ENCODE measurements around the gene PPEF2.

- no peak for TF ChIP-seq ISL1 (CRISPR knock-in tag; IDR thresholded peaks at IDR 0.05)
- no peak for TF ChIP-seq TCF4 (CRISPR knock-in tag; IDR thresholded peaks at IDR 0.05; ENCODE audit: borderline replicate concordance)
- TF ChIP-seq, protein P1, sequence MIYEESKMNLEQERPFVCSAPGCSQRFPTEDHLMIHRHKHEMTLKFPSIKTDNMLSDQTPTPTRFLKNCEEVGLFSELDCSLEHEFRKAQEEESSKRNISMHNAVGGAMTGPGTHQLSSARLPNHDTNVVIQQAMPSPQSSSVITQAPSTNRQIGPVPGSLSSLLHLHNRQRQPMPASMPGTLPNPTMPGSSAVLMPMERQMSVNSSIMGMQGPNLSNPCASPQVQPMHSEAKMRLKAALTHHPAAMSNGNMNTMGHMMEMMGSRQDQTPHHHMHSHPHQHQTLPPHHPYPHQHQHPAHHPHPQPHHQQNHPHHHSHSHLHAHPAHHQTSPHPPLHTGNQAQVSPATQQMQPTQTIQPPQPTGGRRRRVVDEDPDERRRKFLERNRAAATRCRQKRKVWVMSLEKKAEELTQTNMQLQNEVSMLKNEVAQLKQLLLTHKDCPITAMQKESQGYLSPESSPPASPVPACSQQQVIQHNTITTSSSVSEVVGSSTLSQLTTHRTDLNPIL (CRISPR knock-in tag; IDR thresholded peaks at IDR 0.05; ENCODE audit: low read depth): no peak
- TF ChIP-seq ZFP30 (CRISPR knock-in tag; IDR thresholded peaks at IDR 0.05): no peak
- TF ChIP-seq ZC3H10 (CRISPR knock-in tag; IDR thresholded peaks at IDR 0.05): no peak
- TF ChIP-seq ESRRG (CRISPR knock-in tag; IDR thresholded peaks at IDR 0.05): no peak
- no peak for TF ChIP-seq SNAI2 (CRISPR knock-in tag; IDR thresholded peaks at IDR 0.05)
- no peak for TF ChIP-seq PATZ1 (CRISPR knock-in tag; IDR thresholded peaks at IDR 0.05; ENCODE audit: borderline replicate concordance)
Measured at GRCh38 chr4:75821966-75822365, 80.3 kb downstream of the PPEF2 start.

Data from SK-N-SH treated with all-trans-retinoic acid at 6 μM for 48 hours (cell line).